Sigmoid colon (tissue), 4 donors: ENCODE data around the gene EPHA1.

Experiments
- EP300 ChIP-seq, 4 donors: sonication (generic); formaldehyde crosslinking; IDR thresholded peaks; one replicate each; pipeline ENCODE4 v1.6.1; 2017; ENCODE audit warnings: antibody characterized with exemption in 4 of 4
- POLR2A ChIP-seq, 2 donors: fragments of 450-650 bp; IDR thresholded peaks; one replicate each; pipeline ENCODE4 v1.6.1; 2016; ENCODE audit warnings: antibody characterized with exemption in 2 of 2, mild to moderate bottlenecking in 2 of 2, moderate library complexity in 2 of 2
- POLR2AphosphoS5 ChIP-seq, 4 donors: sonication (generic); formaldehyde crosslinking; IDR thresholded peaks; one replicate each; pipeline ENCODE4 v1.6.1; 2017; ENCODE audit warnings: antibody characterized with exemption in 4 of 4
- TF ChIP-seq, protein P1 (sequence below), 4 experiments: fragments of 450-650 bp in 3 of 4; fragments of 200-600 bp in 1 of 4; IDR thresholded peaks; one replicate each; pipeline ENCODE4 v1.5.1; 2016 to 2019; ENCODE audit warnings: antibody characterized with exemption in 4 of 4, mild to moderate bottlenecking in 3 of 4, moderate library complexity in 2 of 4

DNA sequence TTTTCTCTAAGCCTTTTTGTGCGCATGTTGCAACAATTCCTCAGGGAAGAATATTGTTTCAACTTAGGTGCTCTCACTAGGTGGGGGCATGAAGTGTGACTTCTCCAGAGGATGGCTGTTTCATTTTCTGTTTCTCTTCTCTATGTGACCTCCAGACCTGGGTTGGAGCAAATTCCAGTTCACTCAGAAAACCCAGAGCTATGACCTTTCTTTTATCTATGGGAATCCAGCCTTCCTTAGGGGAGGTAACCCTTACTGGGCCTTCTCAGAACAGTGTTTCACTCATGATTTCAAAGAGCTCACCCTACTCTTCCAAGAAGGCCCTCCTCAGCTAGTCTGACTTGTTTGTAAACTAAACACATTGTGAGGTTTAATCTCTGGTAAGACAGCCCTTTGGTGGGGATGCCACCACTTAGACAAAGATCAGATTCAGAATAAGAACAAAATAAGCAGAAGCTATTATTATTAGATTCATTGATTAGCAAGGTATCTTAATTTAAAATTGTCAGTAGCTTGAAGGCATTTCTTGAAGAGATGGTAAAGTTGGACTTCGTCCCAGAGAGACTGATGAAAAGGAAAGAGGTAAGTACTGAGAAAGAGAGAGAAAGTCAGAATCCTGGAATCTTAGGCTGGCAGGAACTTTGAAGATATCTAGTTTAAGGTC is 18.0 kb upstream of the EPHA1 start:
- no peak for TF ChIP-seq POLR2A (IDR thresholded peaks at IDR 0.05)
- no peak for TF ChIP-seq POLR2AphosphoS5 (IDR thresholded peaks at IDR 0.05)
- TF ChIP-seq, protein P1, sequence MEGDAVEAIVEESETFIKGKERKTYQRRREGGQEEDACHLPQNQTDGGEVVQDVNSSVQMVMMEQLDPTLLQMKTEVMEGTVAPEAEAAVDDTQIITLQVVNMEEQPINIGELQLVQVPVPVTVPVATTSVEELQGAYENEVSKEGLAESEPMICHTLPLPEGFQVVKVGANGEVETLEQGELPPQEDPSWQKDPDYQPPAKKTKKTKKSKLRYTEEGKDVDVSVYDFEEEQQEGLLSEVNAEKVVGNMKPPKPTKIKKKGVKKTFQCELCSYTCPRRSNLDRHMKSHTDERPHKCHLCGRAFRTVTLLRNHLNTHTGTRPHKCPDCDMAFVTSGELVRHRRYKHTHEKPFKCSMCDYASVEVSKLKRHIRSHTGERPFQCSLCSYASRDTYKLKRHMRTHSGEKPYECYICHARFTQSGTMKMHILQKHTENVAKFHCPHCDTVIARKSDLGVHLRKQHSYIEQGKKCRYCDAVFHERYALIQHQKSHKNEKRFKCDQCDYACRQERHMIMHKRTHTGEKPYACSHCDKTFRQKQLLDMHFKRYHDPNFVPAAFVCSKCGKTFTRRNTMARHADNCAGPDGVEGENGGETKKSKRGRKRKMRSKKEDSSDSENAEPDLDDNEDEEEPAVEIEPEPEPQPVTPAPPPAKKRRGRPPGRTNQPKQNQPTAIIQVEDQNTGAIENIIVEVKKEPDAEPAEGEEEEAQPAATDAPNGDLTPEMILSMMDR (IDR thresholded peaks at IDR 0.05): no peak
- no peak for TF ChIP-seq EP300 (IDR thresholded peaks at IDR 0.05)
